Mesenchymal stem cell (in vitro differentiated cells and primary cell): Measurements from ENCODE around the gene TIGD3.

ENCODE experiments used
- DNase-seq: peaks from one replicate; pipeline ENCODE4 v3.0.0-alpha.2; 2013
- H2AFZ ChIP-seq: one replicate; pipeline ENCODE4 v1.6.1; 2013; ENCODE audit warnings: low read depth, mild to moderate bottlenecking, control low read depth, inconsistent platforms, low read length, moderate library complexity
- H2AK5ac ChIP-seq: 2 replicates; pipeline ENCODE4 v1.6.1; 2013; ENCODE audit warnings: low read length, moderate library complexity, mild to moderate bottlenecking, inconsistent platforms; ENCODE audit not compliant: severe bottlenecking
- H2BK120ac ChIP-seq: one replicate; pipeline ENCODE4 v1.6.1; 2013; ENCODE audit warnings: low read depth, mild to moderate bottlenecking, inconsistent platforms, low read length, moderate library complexity
- H2BK12ac ChIP-seq, 2 experiments: one replicate each; pipeline ENCODE4 v1.6.1; 2013; ENCODE audit warnings: inconsistent platforms in 2 of 2, low read length in 2 of 2, mild to moderate bottlenecking in 2 of 2, moderate library complexity in 2 of 2, control low read depth in 1 of 2
- H2BK15ac ChIP-seq: one replicate; pipeline ENCODE4 v1.6.1; 2013; ENCODE audit warnings: mild to moderate bottlenecking, low read depth, inconsistent platforms; ENCODE audit not compliant: poor library complexity, severe bottlenecking
- H2BK5ac ChIP-seq: 2 replicates; pipeline ENCODE4 v1.6.1; 2013; ENCODE audit warnings: low read depth, mild to moderate bottlenecking, low read length, control low read depth, inconsistent platforms; ENCODE audit not compliant: poor library complexity, severe bottlenecking
- H3K14ac ChIP-seq, 2 experiments: one replicate each; pipeline ENCODE4 v1.6.1; 2013; ENCODE audit warnings: inconsistent platforms in 2 of 2, low read length in 2 of 2, control low read depth in 1 of 2, mild to moderate bottlenecking in 1 of 2, moderate library complexity in 1 of 2
- H3K18ac ChIP-seq, 2 experiments: one replicate each; pipeline ENCODE4 v1.6.1; 2013; ENCODE audit warnings: inconsistent platforms in 2 of 2, low read length in 2 of 2, control low read depth in 1 of 2, low read depth in 1 of 2, mild to moderate bottlenecking in 1 of 2
- H3K23ac ChIP-seq, 2 experiments: one replicate each; pipeline ENCODE4 v1.6.1; 2013; ENCODE audit warnings: inconsistent platforms in 2 of 2, low read length in 2 of 2, mild to moderate bottlenecking in 2 of 2, moderate library complexity in 2 of 2, control low read depth in 1 of 2
- H3K27ac ChIP-seq: 2 replicates; pipeline ENCODE4 v1.5.1; 2013; ENCODE audit warnings: mild to moderate bottlenecking, moderate library complexity, low read length, control low read depth, inconsistent platforms; ENCODE audit not compliant: poor library complexity, severe bottlenecking
- H3K27me3 ChIP-seq, 2 experiments: 2 replicates each; pipeline versions ENCODE4 v1.6.1 to v1.7.0; 2013; ENCODE audit warnings: low read length in 2 of 2, mild to moderate bottlenecking in 2 of 2, moderate library complexity in 2 of 2, control low read depth in 1 of 2, inconsistent platforms in 1 of 2; ENCODE audit not compliant: control insufficient read depth in 1 of 2, insufficient read depth in 1 of 2
- H3K36me3 ChIP-seq, 2 experiments: 2 replicates each; pipeline versions ENCODE4 v1.6.1 to v1.7.0; 2013; ENCODE audit warnings: low read length in 2 of 2, control low read depth in 1 of 2, inconsistent platforms in 1 of 2, low read depth in 1 of 2, mild to moderate bottlenecking in 1 of 2; ENCODE audit not compliant: insufficient read depth in 2 of 2, control insufficient read depth in 1 of 2
- H3K4ac ChIP-seq, 2 experiments: one replicate each; pipeline ENCODE4 v1.6.1; 2013; ENCODE audit warnings: inconsistent platforms in 2 of 2, low read length in 2 of 2, mild to moderate bottlenecking in 2 of 2, moderate library complexity in 2 of 2, control low read depth in 1 of 2, low read depth in 1 of 2
- H3K4me1 ChIP-seq: 2 replicates; pipeline ENCODE4 v1.6.1; 2013; ENCODE audit warnings: low read depth, low read length, control low read depth; ENCODE audit not compliant: control insufficient read depth, insufficient read depth
- H3K4me2 ChIP-seq: 2 replicates; pipeline ENCODE4 v1.6.1; 2013; ENCODE audit warnings: low read length, mild to moderate bottlenecking, inconsistent platforms; ENCODE audit not compliant: poor library complexity, severe bottlenecking
- H3K4me3 ChIP-seq, 2 experiments: 2 replicates each; pipeline versions ENCODE4 v1.5.1 to v1.7.0; 2013; ENCODE audit warnings: low read length in 2 of 2, mild to moderate bottlenecking in 2 of 2, control low read depth in 1 of 2, low read depth in 1 of 2; ENCODE audit not compliant: insufficient read depth in 1 of 2
- H3K79me1 ChIP-seq: replicated peaks from 2 replicates; pipeline ENCODE4 v1.6.1; 2013; ENCODE audit warnings: mild to moderate bottlenecking, control low read depth, low read length, inconsistent platforms; ENCODE audit not compliant: poor library complexity, severe bottlenecking
- H3K9ac ChIP-seq: 2 replicates; pipeline ENCODE4 v1.7.0; 2013; ENCODE audit warnings: mild to moderate bottlenecking, low read length, moderate library complexity
- H3K9me3 ChIP-seq: 2 replicates; pipeline ENCODE4 v1.7.0; 2013; ENCODE audit warnings: mild to moderate bottlenecking, low read length; ENCODE audit not compliant: control insufficient read depth
- H4K8ac ChIP-seq: one replicate; pipeline ENCODE4 v1.6.1; 2013; ENCODE audit warnings: inconsistent platforms, mild to moderate bottlenecking, low read length, moderate library complexity
- H4K91ac ChIP-seq: one replicate; pipeline ENCODE4 v1.6.1; 2013; ENCODE audit warnings: mild to moderate bottlenecking, low read length, inconsistent platforms
- WGBS: methylation state at CpG from one replicate; pipeline ENCODE4 v1.1.7; 2013; ENCODE audit warnings: mixed read lengths; 5-methylcytosine and 5-hydroxymethylcytosine counted together

The TIGD3 gene

GRCh38 chr11:65321076-65321475, 33.5 kb upstream of the TIGD3 start:
- no peak overlapping the region for H4K91ac ChIP-seq
- H2BK5ac ChIP-seq = no peak overlapping the region
- H3K4me2 ChIP-seq = no peak overlapping the region
- H3K23ac ChIP-seq = no peak overlapping the region
- H3K4me1 ChIP-seq = peaks cover 17% of the 10 kb centered on the region
- no peaks in the 10 kb centered on the region for H3K9me3 ChIP-seq
- H3K14ac ChIP-seq = no peak overlapping the region
- H2BK120ac ChIP-seq = no peak overlapping the region
- H3K36me3 ChIP-seq = peaks cover 36 to 50% of the 10 kb centered on the region in 2 experiments
- H3K79me1 ChIP-seq = peaks cover 21% of the 10 kb centered on the region
- WGBS = 95% methylated on average over 11 of the region's 15 CpGs
- no peak overlapping the region for H3K27ac ChIP-seq
- H2AFZ ChIP-seq = no peak overlapping the region
- DNase-seq = no peak
- peak overlapping the region; percentile 34 for H3K9ac ChIP-seq
- no peak overlapping the region for H2BK12ac ChIP-seq
- no peak overlapping the region for H3K4me3 ChIP-seq
- no peak overlapping the region for H2AK5ac ChIP-seq
- no peak overlapping the region for H3K18ac ChIP-seq
- no peaks in the 10 kb centered on the region for H3K27me3 ChIP-seq
- H4K8ac ChIP-seq = no peak overlapping the region
- no peak overlapping the region for H2BK15ac ChIP-seq
- H3K4ac ChIP-seq = no peak overlapping the region

DNA sequence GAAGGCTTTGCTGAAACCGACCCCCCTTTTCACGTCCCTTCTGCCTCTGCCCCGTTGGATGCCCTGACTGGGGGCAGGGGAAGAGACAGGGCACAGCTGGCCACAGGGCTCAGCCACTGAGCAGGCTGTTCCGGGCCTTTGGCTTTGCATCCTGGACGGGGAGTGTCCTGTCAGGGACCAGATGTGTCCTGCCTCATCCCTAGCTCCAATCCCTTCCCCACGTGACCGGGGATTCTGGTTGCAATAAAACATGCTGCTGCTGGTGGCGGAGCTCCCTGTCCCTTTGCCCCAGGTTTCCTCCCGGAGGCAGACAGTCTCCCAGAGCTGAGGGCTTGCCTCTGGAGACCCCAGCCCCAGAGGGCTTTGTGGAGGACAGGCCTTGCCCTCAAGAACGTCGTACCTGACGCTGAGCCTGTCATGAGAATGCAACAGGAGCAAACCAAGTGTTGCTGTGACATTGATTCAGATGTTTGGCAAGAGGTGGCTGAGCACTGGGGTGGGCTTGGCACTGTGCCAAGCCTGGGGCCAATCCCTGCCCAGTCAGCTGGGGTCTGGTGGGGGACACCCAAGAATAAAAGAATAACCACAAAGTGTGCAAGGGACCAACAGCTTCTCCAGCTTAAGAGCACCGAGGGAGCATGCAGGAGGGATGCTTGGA, 32.6 kb upstream of the TIGD3 start:
- Histone ChIP-seq H2AK5ac (no peak overlapping the region), H3K4me1 (peaks cover 9% of the 10 kb centered on the region), H3K4me2 (no peak overlapping the region), H4K8ac (no peak overlapping the region), H3K14ac (no peak overlapping the region), H3K23ac (no peak overlapping the region), H3K4me3 (no peak overlapping the region), H4K91ac (no peak overlapping the region), H2BK15ac (no peak overlapping the region), H3K79me1 (peaks cover 21% of the 10 kb centered on the region), H3K18ac (no peak overlapping the region), H3K27me3 (no peaks in the 10 kb centered on the region), H2AFZ (no peak overlapping the region), H3K36me3 (peaks cover 36 to 50% of the 10 kb centered on the region in 2 experiments), H2BK120ac (no peak overlapping the region), H2BK12ac (no peak overlapping the region), H3K9me3 (no peaks in the 10 kb centered on the region), H3K9ac (peak overlapping the region; percentile 34), H3K27ac (no peak overlapping the region), H3K4ac (no peak overlapping the region), H2BK5ac (no peak overlapping the region)
- 87% methylated on average over 13 of the region's 13 CpGs for WGBS
- DNase-seq = no peak

DNA sequence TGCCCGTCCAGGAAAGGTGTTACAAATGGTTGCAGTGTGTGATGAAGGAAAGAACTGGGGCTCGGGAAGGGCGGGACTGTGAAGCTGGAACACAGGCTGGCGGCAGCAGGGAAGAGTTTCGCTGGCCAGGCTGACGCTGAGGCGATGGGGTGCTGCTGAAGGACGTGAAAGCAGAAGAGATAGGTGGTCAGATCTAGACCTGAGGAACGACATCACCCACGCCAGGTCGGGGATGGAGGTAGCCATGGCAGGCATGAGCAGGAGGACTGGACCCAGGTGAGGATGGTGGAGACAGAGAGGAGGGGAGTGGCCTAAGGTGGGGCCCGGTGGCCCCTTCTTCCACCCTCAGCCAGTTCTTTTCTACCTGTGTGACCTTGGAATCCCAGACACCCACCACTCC, 30.7 kb upstream of the TIGD3 start:
- Histone ChIP-seq H3K18ac (no peak overlapping the region), H2AK5ac (no peak overlapping the region), H3K4ac (no peak overlapping the region), H2BK5ac (no peak overlapping the region), H3K4me3 (no peak overlapping the region), H3K14ac (no peak overlapping the region), H3K9me3 (no peaks in the 10 kb centered on the region), H3K9ac (no peak overlapping the region), H3K79me1 (peaks cover 21% of the 10 kb centered on the region), H2BK12ac (no peak overlapping the region), H3K36me3 (peaks cover 36 to 50% of the 10 kb centered on the region in 2 experiments), H2BK120ac (no peak overlapping the region), H4K91ac (no peak overlapping the region), H3K27me3 (no peaks in the 10 kb centered on the region), H3K4me1 (peaks cover 3% of the 10 kb centered on the region), H2BK15ac (no peak overlapping the region), H4K8ac (no peak overlapping the region), H2AFZ (no peak overlapping the region), H3K23ac (no peak overlapping the region), H3K27ac (no peak overlapping the region), H3K4me2 (no peak overlapping the region)
- WGBS = 87% methylated on average over 10 of the region's 12 CpGs
- DNase-seq = no peak

GRCh38 chr11:65325435-65325834, 29.1 kb upstream of the TIGD3 start:
- Histone ChIP-seq H2BK5ac (no peak overlapping the region), H3K4me3 (no peak overlapping the region), H3K14ac (no peak overlapping the region), H2BK120ac (no peak overlapping the region), H4K8ac (no peak overlapping the region), H2BK12ac (no peak overlapping the region), H2BK15ac (no peak overlapping the region), H3K4me2 (no peak overlapping the region), H3K9ac (no peak overlapping the region), H3K4me1 (peaks cover 2% of the 10 kb centered on the region), H3K36me3 (peaks cover 34 to 36% of the 10 kb centered on the region in 2 experiments), H3K18ac (no peak overlapping the region), H3K79me1 (peaks cover 19% of the 10 kb centered on the region), H3K27me3 (no peaks in the 10 kb centered on the region), H2AK5ac (no peak overlapping the region), H4K91ac (no peak overlapping the region), H3K27ac (no peak overlapping the region), H3K9me3 (no peaks in the 10 kb centered on the region), H3K23ac (no peak overlapping the region), H2AFZ (no peak overlapping the region), H3K4ac (no peak overlapping the region)
- WGBS = 88% methylated on average over 4 of the region's 4 CpGs
- DNase-seq = no peak
